ENCODE data around the gene UAP1L1. TPM values are rescaled to one million over a fixed set of nuclear protein-coding genes. Genes with fewer than 3 reads are reported as not detected.

Gene UAP1L1
- total RNA-seq, 1 experiment from 2014 or later: 12.9 TPM

DNA sequence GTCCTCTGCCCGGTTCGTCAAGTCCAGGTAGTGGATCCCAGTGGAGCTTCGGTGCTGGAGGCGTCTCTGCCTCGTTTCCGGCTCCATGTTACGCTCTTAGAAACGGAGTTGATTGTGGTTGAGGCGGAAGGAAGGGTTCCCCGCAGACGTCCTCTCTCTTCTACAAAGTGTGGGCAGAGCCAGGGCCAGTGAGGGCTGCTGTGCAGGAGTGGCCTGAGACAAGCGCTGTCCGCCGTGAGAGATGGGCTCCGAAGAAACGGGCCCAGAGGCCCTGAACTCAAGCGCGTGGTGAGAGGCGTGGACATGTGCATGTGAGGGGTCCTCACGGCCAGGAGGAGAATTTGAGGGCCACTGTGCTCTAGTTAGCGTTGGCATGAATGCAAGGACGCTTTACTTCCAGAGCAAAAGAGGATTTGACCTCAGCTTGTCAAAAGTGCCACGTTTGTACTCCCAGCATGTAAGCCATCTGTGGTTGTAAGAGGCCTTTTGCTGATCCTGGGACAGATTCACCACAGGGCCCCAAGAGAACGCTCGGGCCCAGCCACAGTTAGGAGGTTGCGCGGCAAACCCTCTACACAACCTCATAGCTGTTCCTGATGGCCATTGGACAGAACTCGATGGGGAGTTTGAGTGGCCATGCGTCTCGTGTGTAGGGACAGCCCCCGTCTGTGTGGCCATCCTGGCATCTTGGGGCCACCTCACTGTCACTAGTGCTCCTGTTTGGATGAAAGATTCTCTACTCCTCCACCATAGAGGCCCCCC lies 19.6 kb downstream of the UAP1L1 start:
- no peak for DNase-seq (ENCODE audit: low read depth)

DNA sequence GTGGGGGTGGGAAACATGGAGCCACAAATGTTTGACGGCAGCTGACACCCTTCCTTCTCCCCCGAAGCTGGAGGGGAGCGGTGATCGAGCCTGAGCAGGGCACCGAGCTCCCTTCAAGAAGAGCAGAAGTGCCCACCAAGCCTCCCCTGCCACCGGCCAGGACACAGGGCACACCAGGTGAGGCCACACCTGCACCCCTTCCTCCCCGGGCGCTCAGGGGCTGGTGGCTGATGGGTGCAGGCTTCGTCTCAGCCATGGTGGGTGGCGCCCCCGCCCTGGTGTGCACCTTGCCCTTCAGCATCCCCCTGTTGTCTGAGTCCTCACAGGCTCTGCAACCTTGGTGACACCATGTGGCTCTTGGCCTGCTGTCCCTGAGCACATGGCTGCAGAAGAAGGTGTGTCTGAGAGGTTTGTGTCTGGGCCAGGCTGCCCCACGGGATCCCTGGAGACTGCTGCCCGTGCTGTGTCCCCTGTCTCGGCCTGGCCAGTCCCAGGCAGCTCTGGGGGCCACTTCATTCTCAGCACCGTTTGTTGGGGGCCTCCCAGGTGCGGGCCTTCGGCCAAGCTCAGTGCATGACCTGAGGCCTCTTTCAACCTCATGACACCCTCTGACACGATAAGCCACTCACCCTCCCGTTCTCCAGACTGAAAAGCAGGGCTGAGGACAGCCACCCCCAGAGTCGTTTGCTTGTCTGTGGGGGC lies 20.6 kb downstream of the UAP1L1 start:
- no peak for DNase-seq (ENCODE audit: low read depth)

DNA sequence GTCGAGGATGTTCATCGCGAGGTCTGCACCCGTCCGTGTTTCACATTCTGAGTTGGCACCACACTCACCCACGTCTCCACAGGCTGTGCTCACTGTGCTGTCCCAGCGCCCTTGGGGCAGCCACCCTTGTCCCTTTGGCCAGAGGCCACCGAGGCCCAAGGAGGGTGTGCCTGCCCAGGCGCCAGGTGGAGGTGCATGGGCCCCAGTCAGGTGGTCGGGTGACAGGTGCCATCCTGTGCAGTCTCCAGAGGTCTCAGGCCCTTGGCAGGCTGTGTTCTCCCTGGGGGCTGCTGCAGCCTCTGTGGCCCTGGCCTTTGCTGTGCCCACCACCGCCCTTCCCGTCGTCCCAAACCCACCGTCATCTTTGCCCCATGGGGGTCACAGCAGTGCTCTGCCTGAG lies 21.9 kb downstream of the UAP1L1 start:
- no peak for DNase-seq (ENCODE audit: low read depth)

DNA sequence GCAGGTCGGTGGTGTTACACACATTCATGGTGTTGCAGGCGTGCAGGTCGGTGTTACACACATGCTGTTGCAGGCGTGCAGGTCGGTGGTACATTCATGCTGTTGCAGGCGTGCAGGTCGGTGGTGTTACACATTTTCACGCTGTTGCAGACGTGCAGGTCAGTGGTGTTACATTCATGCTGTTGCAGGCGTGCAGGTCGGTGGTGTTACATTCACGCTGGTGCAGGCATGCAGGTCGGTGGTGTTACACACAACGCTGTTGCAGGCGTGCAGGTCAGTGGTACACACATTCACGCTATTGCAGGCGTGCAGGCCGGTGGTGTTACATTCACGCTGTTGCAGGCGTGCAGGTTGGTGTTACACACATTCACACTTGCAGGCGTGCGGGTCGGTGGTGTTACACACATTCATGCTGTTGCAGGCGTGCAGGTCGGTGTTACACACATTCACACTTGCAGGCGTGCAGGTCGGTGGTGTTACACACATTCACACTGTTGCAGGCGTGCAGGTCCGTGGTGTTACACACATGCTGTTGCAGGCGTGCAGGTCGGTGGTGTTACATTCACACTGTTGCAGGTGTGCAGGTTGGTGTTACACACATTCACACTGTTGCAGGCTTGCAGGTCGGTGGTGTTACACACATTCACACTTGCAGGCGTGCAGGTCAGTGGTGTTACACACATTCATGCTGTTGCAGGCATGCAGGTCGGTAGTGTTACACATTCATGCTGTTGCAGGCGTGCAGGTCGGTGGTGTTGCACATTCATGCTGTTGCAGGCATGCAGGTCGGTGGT lies 26.1 kb downstream of the UAP1L1 start:
- no peak for DNase-seq (ENCODE audit: low read depth)

DNA sequence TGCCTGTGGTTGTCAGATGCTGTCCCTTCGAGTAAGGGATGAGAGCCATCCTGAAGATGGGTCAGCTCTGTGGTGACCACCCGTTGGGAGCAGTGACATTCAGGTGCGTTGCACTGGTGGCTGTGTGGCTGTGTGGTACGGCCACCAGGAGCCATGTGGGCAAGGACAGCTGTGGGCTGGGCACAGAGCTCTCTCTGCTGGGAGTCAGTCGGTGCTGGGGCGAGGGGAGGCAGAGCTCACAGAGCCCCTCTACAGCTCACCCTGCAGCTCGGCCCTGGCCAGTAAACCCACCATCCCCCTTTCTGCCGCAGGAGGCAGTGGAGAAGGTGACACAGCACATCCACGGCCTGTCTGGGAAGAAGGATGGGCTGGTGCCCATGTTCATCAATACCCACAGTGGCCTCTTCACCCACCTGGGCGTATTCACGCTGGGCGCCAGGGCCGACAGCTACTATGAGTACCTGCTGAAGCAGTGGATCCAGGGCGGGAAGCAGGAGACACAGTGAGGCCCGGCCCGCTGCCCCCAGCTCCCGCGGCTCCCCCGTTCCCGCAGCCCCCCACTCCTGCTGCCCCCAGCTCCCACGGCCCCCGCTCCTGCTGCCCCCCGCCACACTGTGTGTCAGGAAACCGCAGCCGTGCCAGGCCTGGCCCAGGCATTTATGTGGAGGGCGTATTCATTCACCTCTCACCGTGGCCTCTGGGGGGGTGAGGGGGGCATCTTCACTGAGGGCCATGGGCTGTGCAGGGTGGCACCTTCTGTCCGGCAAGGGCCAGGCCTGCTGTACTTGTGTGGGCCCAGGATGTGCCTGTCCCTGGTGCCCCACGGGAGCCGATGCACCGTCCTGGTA lies 28.7 kb downstream of the UAP1L1 start:
- DNase-seq (ENCODE audit: low read depth): no peak

DNA sequence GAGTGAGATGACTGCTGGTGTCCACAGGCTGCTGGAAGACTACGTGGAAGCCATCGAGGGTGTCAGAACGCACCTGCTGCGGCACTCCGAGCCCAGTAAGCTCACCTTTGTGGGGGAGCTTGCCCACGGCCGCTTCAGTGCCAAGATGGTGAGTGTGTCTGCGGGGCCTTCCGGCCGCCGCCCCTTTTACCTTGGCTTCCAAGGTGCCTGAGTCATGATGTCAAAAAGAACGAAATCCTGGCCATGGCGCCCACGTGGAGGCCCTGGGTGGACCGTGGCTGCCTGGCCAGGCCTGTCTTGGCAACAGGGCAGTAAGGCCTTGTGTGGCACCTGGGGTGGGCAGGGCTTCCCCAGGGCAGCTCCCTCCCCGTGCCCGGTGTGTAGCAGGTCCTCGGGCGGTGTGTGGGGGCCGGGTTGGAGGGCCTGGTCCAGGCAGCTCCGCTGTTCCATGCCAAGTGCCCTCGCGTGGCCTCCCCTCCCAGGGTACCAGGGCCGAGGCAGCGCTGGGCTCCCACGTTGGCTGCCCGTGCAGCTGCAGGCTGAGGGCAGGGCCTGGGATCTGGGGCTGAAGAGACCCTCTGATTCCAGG lies 29.4 kb downstream of the UAP1L1 start:
- no peak for DNase-seq (ENCODE audit: low read depth)

DNA sequence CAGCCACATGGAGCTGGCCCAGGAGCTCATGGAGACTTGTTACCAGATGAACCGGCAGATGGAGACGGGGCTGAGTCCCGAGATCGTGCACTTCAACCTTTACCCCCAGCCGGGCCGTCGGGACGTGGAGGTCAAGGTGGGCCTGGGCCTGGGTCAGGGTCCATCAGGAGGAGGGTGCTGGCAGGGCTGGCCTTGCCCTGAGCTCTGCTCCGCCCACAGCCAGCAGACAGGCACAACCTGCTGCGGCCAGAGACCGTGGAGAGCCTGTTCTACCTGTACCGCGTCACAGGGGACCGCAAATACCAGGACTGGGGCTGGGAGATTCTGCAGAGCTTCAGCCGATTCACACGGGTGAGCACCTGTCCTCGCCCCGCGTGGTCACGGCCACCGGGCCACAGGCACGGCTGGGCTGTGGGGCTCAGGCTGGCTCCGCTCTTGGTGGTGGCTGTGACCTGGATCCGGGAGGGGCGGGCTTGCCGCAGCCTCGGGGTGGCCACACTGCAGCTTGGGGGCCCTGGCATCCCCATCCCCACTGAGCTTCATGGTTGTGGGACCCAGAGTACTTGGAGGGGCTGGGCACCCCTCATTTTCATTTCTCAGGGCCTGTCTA lies 30.1 kb downstream of the UAP1L1 start:
- no peak for DNase-seq (ENCODE audit: low read depth)

DNA sequence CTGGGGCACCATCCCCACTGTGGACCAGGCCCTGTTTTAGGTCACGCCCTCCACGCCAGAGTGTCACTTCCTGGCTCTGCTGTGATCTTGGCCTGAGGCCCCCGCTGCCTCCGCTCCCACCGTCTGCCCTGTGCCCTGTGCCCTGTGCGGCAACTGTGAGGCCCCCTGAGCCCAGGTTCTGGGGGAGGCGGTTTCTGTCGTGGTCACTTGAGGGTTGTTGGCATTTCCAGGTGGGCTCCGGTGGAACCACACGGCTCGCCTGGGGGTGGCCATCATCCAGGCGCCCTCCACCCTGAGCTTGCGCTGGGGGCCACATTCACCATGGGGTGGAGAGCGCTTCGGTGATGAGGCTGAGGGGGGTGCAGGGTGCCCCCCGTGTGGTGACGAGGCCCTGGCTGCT lies 30.7 kb downstream of the UAP1L1 start:
- no peak for DNase-seq (ENCODE audit: low read depth)

DNA sequence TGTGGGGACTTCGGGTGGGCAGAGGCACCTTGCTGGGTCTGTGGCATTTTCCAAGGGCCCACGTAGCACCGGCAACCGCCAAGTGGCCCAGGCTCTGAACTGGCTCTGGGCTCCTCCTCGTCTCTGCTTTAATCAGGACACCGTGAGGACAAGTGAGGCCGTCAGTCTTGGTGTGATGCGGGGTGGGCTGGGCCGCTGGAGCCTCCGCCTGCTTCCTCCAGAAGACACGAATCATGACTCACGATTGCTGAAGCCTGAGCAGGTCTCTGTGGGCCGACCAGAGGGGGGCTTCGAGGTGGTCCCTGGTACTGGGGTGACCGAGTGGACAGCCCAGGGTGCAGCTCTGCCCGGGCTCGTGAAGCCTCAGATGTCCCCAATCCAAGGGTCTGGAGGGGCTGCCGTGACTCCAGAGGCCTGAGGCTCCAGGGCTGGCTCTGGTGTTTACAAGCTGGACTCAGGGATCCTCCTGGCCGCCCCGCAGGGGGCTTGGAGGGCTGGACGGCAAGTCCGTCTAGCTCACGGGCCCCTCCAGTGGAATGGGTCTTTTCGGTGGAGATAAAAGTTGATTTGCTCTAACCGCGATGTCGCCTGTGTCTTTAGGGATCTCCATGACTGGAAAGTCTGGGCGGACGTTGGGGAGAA lies 31.4 kb downstream of the UAP1L1 start:
- no peak for DNase-seq (ENCODE audit: low read depth)

DNA sequence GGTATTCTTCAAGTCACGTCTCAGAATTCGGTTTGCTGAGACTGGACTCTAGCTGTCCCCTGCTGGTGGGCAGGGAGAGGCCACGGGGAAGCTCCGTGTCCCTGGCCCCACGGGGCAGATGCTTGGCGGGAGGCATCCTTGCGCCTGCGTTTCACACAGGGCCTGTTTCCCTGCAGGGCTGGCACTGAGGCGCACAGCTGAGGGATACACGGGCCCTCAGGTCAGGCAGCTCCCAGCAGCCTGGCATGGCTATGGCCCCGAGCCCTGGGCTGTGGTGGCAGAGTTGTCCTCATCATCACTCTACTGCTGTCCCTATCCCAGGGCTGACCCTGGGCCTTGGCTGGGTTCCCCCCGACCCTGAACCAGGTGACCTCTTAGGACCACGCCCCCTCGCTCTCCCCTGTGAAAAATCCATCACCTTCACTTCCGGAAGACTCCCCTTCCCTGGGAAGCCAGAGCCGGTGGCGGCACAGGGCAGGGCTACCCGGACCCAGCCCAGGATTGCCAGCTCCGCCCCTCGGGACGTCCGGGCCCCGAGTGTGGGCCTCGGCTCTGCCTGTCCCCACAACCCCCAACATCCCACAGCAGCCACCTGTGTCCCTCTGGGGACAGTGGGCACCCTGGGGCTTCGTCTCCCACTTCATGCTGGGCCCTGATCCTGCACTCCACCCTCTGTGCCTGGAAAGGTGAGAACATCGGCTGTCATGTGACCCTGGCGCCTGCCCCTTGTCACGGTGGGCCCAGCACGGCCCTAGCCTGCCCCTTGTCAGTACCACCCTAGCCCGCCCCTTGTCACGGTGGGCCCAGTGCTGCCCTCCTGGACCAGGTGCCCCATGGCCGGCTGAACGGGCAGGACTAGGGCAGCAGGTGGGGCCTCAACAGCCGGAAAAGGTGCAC lies 32.2 kb downstream of the UAP1L1 start:
- no peak for DNase-seq (ENCODE audit: low read depth)

DNA sequence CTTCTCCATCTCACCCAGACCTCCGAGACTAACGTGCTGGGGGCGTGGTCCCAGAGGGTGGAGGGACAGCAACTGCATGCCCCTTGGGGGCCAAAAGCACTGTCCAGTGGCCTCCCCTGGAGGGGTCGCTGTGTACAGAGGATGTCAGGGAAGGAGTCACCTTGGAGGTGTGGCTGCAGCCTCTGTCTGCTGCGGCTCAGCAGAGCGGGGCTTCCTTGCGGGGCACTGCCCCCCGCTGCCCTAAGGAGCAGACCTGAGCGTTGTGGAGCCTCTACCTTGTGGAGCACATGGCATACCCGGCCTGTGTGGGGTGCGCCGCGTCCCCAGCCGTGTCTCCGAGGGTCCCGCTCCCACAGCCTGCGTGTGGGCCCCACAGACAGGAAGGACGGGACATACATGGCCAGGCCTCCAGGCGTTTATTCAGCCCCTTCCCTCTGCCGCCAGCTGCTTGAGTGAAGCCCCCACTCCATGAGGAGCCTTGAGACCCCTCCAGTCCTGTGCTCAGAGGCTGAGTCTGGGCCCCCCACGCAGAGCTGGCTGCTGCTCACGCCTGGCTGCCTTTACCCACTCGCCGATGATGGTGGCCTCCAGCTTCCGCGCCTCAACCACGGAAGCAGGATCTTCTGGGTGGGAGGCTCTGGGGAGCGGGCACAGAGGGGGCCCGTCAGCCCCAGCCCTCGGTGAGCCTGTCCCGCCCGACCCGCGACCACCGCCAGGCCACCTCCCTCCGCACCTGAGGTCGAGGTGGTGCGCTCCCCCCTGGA lies 33.0 kb downstream of the UAP1L1 start:
- DNase-seq (ENCODE audit: low read depth): no peak

DNA sequence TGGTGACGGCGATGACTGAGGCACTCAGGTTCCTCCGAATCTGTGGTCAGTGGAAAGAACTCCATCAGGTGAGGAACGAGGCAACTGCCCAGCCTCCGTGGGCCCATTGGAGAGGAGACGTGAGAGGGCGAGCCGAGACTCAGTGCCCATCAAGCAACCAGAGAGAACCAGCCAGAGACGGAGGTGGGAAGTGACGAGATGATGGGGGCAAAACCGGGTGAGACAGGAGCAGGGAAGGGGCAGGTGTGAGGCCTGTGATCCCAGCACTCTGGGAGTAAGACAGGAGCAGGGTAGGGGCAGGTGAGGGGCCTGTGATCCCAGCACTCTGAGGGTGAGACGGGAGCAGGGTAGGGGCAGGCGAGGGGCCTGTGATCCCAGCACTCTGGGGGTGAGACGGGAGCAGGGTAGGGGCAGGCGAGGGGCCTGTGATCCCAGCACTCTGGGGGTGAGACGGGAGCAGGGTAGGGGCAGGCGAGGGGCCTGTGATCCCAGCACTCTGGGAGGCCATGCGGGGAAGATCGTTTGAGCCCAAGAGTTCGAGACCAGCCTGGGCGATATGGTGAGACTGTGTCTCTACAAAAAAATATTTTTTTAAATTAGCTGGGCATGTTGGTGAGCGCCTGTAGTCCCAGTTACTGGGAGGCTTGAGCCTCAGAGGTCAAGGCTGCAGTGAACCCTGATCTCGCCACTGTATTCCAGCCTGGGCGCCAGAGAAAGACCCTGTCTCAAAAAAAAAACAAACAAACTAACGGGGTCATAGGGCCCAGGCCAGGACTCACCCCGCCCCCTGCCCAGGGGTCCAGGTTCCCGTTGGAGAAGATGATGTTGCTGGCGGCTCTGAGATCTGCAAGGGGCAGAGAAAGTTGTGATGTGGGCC lies 33.8 kb downstream of the UAP1L1 start:
- DNase-seq (ENCODE audit: low read depth): no peak

DNA sequence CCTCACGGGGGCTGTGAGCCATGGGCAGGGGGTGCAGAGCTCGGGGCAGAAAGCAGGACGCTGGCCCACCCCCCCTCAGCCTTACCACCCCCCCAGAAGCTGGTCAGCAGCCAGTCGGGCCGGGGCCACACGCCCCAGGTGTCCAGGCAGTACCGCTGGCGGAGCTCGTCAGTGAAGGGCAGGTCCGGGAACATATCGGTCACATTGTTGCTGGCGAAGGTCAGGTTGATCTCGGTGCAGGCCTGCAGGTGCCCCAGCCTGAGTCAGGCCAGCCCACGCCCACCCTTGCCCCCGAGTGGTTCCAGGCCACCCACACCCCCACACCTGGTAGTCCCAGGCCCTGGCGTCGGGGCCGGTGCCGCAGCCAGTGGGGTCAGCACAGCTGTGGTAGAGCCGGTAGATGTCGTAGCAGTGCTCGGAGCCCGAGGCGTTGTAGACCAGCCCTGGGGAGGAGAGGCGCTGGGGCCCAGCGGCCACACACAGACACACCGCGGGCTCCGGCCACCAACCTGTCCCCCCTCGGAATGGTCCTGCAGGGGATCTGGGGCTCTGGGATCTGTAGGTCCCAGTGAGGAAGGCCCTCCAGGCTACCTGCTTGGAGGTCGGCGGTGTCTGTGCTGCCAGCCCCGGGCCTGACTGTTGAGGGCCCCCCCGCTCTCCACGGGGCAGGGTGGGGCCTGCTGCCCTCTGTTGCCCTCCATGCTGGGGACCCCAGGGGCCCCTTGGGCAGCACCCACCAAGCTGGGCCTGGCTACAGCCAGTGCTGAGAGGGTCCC lies 34.7 kb downstream of the UAP1L1 start:
- no peak for DNase-seq (ENCODE audit: low read depth)

DNA sequence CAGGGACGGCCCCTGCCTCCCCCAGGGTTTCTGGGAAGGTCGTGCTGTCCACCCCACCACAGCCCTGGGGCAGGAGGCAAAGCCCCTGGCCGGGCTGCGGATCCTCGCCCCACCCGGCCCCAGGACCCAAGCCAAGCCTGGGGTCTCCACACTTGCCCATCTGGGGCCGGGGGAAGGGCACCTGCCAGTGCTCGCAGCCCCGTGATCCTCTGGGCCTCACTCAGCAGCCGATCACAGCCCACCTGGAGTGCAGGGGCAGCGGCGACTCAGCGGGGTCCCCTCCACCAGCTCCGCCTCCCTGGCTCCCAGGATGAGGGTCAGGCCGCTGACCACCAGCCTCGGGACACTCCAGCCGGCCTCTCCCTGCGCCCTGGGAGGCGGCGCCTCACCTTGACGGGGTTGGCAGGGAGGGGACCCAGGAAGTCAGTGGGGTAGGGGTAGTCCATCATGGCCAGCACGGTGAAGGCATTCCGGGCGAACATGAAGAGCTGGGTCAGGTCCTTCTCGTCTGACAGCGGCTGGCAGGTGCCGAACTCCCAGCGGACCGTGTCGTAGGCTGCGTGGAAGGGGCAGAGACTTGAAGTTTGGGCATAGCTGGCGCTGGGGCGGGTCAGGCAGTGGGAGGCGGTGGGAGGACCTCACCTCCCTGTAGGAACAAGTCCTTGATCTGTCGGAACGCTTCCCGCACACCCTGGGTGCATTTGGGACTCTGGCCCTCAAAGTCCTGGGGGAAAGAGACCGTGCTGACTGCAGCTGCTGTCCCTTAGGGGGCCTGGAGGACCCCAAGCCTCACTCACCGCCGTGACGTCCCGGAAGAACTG lies 35.5 kb downstream of the UAP1L1 start:
- DNase-seq (ENCODE audit: low read depth): no peak

DNA sequence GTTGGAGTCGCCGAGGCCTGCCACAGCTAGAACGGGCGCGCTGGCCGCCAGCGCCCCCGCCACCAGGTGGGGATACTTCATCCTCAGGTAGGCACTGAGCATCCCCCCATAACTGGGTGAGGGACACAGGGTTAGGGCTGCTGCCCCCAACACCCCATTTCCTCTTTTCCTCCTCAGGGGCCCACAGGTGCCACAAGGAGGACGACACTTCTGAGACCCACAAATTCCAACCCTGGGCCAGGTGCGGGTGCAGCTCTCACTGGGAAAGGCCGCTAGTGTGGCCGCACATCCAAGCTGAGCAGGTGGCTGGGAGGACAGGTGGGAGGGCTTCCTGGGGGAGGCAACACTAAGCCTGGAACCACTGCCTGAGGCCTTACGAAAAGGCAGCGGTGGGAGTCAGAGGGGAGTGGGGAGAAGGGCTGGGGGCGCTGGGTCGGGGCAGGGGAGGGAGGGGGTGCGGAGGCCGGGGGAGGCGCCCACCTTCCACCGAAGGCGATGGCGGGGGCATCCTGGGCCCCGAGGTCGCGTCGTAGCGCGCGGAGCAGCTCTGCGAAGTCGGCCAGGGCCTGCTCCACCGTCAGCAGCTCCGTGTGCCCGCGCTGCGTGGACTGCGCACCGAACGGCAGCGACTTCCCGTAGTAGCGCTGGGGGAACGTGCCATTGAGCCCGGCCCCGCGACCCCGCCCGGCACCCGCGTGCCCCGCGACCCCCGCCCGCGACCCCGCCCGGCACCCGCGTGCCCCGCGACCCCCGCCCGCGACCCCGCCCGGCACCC lies 36.3 kb downstream of the UAP1L1 start:
- no peak for DNase-seq (ENCODE audit: low read depth)
